ACC112 (cell line): Measurements from ENCODE around the gene ATM.
"Not testable (repeated sequence)": the region's sequence is repeated elsewhere in the genome, so short reads cannot be mapped to it uniquely, and the experiment has no call there.

ENCODE experiments used
- H2AFZ ChIP-seq: fragments of 200-600 bp; sonication (generic); one replicate; pipeline ENCODE4 v1.6.0; 2017; ENCODE audit warnings: antibody characterized with exemption, low read length; ENCODE audit not compliant: unreplicated experiment
- H3K27ac ChIP-seq: fragments of 200-600 bp; sonication (generic); 2 replicates; pipeline ENCODE4 v1.5.1; 2014; ENCODE audit warnings: low read depth, mild to moderate bottlenecking, antibody characterized with exemption, low read length, moderate library complexity
- H3K27me3 ChIP-seq: fragments of 200-600 bp; sonication (generic); 2 replicates; pipeline ENCODE4 v1.6.1; 2014; ENCODE audit warnings: mild to moderate bottlenecking, antibody characterized with exemption, low read length, moderate library complexity, mixed read lengths; ENCODE audit not compliant: insufficient read depth
- H3K36me3 ChIP-seq: fragments of 200-600 bp; sonication (generic); 2 replicates; pipeline ENCODE4 v1.6.1; 2016; ENCODE audit warnings: mild to moderate bottlenecking, antibody characterized with exemption, low read length, moderate library complexity, mixed read lengths; ENCODE audit not compliant: insufficient read depth
- H3K4me1 ChIP-seq: fragments of 200-600 bp; sonication (generic); one replicate; pipeline ENCODE4 v1.6.1; 2016; ENCODE audit warnings: low read length, mixed read lengths; ENCODE audit not compliant: insufficient read depth, unreplicated experiment, control insufficient read depth
- H3K4me3 ChIP-seq: fragments of 200-600 bp; sonication (generic); 2 replicates; pipeline ENCODE4 v1.5.1; 2014; ENCODE audit warnings: mild to moderate bottlenecking, low read depth, low read length
- H3K79me2 ChIP-seq: fragments of 200-600 bp; sonication (generic); one replicate; pipeline ENCODE4 v1.6.0; 2016; ENCODE audit warnings: low read length; ENCODE audit not compliant: control insufficient read depth, unreplicated experiment, insufficient read depth

Gene ATM

GRCh38 chr11:108405706-108406105, 182.8 kb downstream of the ATM start:
- no peak overlapping the region for H3K4me3 ChIP-seq
- no peaks in the 10 kb centered on the region for H3K79me2 ChIP-seq
- H3K27ac ChIP-seq: no peak overlapping the region
- no peak overlapping the region for H2AFZ ChIP-seq
- H3K27me3 ChIP-seq: no peaks in the 10 kb centered on the region
- no peaks in the 10 kb centered on the region for H3K4me1 ChIP-seq
- H3K36me3 ChIP-seq: no peaks in the 10 kb centered on the region

GRCh38 chr11:108414958-108415357, 192.1 kb downstream of the ATM start:
- no peak overlapping the region for H3K27ac ChIP-seq
- H3K4me3 ChIP-seq: no peak overlapping the region
- no peaks in the 10 kb centered on the region for H3K4me1 ChIP-seq
- no peaks in the 10 kb centered on the region for H3K36me3 ChIP-seq
- H3K27me3 ChIP-seq: no peaks in the 10 kb centered on the region
- no peaks in the 10 kb centered on the region for H3K79me2 ChIP-seq
- no peak overlapping the region for H2AFZ ChIP-seq

GRCh38 chr11:108417551-108417950, 194.7 kb downstream of the ATM start:
- not testable (repeated sequence) for H2AFZ ChIP-seq, H3K27me3 ChIP-seq, H3K4me3 ChIP-seq, H3K79me2 ChIP-seq, H3K4me1 ChIP-seq, H3K27ac ChIP-seq, H3K36me3 ChIP-seq
